BE2C (cell line): Measurements from ENCODE around the gene MYO1E.

Experiments used
- DNase-seq: peaks from one replicate; pipeline ENCODE4 v3.0.0-alpha.2; 2020
- H3K27me3 ChIP-seq: fragments of 250-450 bp; sonication (Bioruptor Pico); 2 replicates; pipeline ENCODE4 v1.5.1; 2020; ENCODE audit warnings: mild to moderate bottlenecking
- H3K36me3 ChIP-seq: fragments of 250-450 bp; sonication (Bioruptor Pico); 2 replicates; pipeline ENCODE4 v1.5.1; 2020; ENCODE audit warnings: mild to moderate bottlenecking
- H3K4me1 ChIP-seq: fragments of 250-450 bp; sonication (Bioruptor Pico); 2 replicates; pipeline ENCODE4 v1.5.1; 2020
- H3K4me3 ChIP-seq: 2 replicates; pipeline ENCODE4 v1.5.1; 2011; ENCODE audit warnings: low read depth, low read length
- H3K9me3 ChIP-seq: fragments of 250-450 bp; sonication (Bioruptor Pico); 2 replicates; pipeline ENCODE4 v1.5.1; 2020
- TF ChIP-seq, protein P1 (sequence below): IDR thresholded peaks from 2 replicates; pipeline ENCODE4 v1.5.1; 2012; ENCODE audit warnings: mild to moderate bottlenecking, low read depth, low read length

The MYO1E gene

GRCh38 chr15:59119625-59120024 lies 253.0 kb downstream of the MYO1E start:
- no peaks in the 10 kb centered on the region for H3K4me1 ChIP-seq
- H3K4me3 ChIP-seq = no peak overlapping the region
- TF ChIP-seq, protein P1, sequence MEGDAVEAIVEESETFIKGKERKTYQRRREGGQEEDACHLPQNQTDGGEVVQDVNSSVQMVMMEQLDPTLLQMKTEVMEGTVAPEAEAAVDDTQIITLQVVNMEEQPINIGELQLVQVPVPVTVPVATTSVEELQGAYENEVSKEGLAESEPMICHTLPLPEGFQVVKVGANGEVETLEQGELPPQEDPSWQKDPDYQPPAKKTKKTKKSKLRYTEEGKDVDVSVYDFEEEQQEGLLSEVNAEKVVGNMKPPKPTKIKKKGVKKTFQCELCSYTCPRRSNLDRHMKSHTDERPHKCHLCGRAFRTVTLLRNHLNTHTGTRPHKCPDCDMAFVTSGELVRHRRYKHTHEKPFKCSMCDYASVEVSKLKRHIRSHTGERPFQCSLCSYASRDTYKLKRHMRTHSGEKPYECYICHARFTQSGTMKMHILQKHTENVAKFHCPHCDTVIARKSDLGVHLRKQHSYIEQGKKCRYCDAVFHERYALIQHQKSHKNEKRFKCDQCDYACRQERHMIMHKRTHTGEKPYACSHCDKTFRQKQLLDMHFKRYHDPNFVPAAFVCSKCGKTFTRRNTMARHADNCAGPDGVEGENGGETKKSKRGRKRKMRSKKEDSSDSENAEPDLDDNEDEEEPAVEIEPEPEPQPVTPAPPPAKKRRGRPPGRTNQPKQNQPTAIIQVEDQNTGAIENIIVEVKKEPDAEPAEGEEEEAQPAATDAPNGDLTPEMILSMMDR = no peak
- no peak for DNase-seq
- no peaks in the 10 kb centered on the region for H3K9me3 ChIP-seq
- H3K27me3 ChIP-seq = no peaks in the 10 kb centered on the region
- peaks cover 81% of the 10 kb centered on the region for H3K36me3 ChIP-seq

DNA sequence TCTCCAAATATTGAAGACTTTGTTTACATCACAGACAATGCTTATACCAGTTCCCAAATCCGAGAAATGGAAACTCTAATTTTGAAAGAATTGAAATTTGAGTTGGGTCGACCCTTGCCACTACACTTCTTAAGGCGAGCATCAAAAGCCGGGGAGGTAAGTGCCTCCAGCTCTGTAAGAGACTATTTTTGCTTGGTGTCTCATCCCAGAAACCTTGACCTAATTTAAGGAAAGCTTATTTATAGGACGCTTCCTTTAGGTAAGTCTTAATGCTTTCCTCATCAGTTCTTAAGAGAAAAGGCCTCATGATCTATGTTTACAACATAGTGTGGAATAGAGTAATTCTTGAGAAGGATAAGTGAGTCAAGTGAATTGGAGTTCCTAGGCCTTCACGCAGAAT lies 255.9 kb downstream of the MYO1E start:
- Histone ChIP-seq H3K36me3 (peaks cover 82% of the 10 kb centered on the region), H3K9me3 (no peaks in the 10 kb centered on the region), H3K4me3 (no peak overlapping the region), H3K27me3 (no peaks in the 10 kb centered on the region), H3K4me1 (no peaks in the 10 kb centered on the region)
- DNase-seq = no peak
- TF ChIP-seq, protein P1 = no peak

DNA sequence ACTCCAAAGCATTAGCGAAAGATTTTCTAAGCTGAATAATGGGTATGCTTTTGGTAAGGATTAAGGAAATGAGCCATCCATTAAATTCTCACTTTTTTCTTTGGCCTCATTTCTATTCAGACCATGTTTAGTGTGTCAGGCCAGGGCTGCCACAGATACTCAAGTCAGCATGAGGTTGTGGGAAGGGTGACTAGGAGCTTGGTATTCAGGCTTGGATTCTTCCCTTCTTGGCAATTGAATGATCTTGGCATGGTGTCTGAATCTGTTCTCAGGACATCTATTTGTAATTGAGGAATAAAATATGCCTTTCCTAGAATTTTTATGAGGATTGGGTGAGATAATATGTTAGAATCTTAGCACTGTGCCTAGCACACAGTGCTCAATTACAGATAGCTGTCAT lies 256.5 kb downstream of the MYO1E start:
- Histone ChIP-seq H3K4me3 (no peak overlapping the region), H3K27me3 (no peaks in the 10 kb centered on the region), H3K9me3 (no peaks in the 10 kb centered on the region), H3K4me1 (no peaks in the 10 kb centered on the region), H3K36me3 (peaks cover 83% of the 10 kb centered on the region)
- TF ChIP-seq, protein P1 = no peak
- no peak for DNase-seq

DNA sequence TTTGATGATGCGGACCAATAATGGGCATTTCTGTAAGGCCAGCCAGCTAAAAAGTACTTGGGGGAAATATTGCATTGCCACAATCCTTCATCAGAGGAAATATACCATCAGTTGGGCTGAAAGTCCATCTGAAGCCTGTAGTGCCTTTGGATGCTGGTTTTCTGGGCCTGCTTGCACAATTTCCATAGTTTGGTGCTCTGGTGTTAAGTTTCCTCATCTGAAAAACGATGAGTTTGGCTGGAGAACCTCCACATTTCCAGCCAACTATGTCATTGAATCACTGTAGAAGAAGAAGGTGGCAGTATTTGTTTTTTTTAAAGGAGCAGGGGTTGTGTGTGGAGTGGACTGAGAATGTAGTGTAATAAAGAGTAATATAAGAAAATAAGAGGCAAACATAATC lies 257.6 kb downstream of the MYO1E start:
- TF ChIP-seq, protein P1 = no peak
- Histone ChIP-seq H3K27me3 (no peaks in the 10 kb centered on the region), H3K36me3 (peaks cover 87% of the 10 kb centered on the region), H3K4me3 (no peak overlapping the region), H3K9me3 (no peaks in the 10 kb centered on the region), H3K4me1 (no peaks in the 10 kb centered on the region)
- no peak for DNase-seq

GRCh38 chr15:59111251-59111650 lies 261.4 kb downstream of the MYO1E start:
- H3K27me3 ChIP-seq = no peaks in the 10 kb centered on the region
- no peak for DNase-seq
- TF ChIP-seq, protein P1 = no peak
- H3K4me3 ChIP-seq = no peak overlapping the region
- H3K4me1 ChIP-seq = peaks cover 2% of the 10 kb centered on the region; the same call in 1 of the 2 replicates
- no peaks in the 10 kb centered on the region for H3K9me3 ChIP-seq
- H3K36me3 ChIP-seq = peaks cover 82% of the 10 kb centered on the region

- Histone ChIP-seq H3K4me1 (peaks cover 2% of the 10 kb centered on the region; the same call in 1 of the 2 replicates), H3K27me3 (no peaks in the 10 kb centered on the region), H3K36me3 (peaks cover 41% of the 10 kb centered on the region), H3K9me3 (no peaks in the 10 kb centered on the region), H3K4me3 (peak overlapping the region; percentile 92)
- TF ChIP-seq, protein P1 = peak; percentile 25; the same call in 1 of the 2 replicates
- DNase-seq = no peak
Observed at GRCh38 chr15:59105854-59106253, 266.8 kb downstream of the MYO1E start.
